ENCODE measurements around the gene TARP.
"Not testable (repeated sequence)": the region's sequence is repeated elsewhere in the genome, so short reads cannot be mapped to it uniquely, and the experiment has no call there.

TARP gene

DNA sequence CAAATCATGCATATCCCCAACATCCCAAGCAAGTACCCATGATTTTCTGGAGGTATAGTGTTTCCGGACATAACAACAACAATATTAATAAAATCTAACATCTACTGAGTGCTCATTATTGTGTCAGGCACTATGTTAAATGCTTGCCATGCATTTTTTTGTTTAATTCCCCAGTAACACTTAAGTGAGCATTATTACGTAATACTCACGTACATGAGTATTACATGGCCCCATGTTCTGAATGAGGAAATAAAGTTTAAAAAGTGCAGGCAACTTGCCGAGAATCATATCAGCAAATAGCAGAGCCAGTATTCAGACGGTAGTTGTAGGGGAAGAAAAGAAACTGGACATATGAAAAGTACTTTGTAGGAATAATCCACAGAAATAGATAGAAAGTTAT lies 30.1 kb downstream of the TARP start:
- not testable (repeated sequence) for H3K18ac ChIP-seq (ENCODE audit: low read length); H3K4me3 ChIP-seq (ENCODE audit: low read length in 2 of 2); H2AFZ ChIP-seq (ENCODE audit: low read length); H3K14ac ChIP-seq (ENCODE audit: low read length); H3K27me3 ChIP-seq (ENCODE audit: control insufficient read depth in 3 of 3, insufficient read depth in 3 of 3, low read depth in 1 of 3, low read length in 3 of 3); H2AK5ac ChIP-seq (ENCODE audit: low read depth, low read length); H3K4ac ChIP-seq (ENCODE audit: low read length); H3K9ac ChIP-seq (ENCODE audit: low read depth, low read length, poor library complexity); H2BK5ac ChIP-seq (ENCODE audit: low read length); H3K9me3 ChIP-seq (replicated peaks in 1 of 2; ENCODE audit: control insufficient read depth in 2 of 2, insufficient read depth in 1 of 2, low read depth in 1 of 2, low read length in 2 of 2); H4K8ac ChIP-seq (ENCODE audit: low read depth, low read length); H3K27ac ChIP-seq (replicated peaks; ENCODE audit: low read length); H3K4me1 ChIP-seq (ENCODE audit: control insufficient read depth in 2 of 2, insufficient read depth in 1 of 2, low read depth in 1 of 2, low read length in 2 of 2); H3K36me3 ChIP-seq (replicated peaks in 1 of 2; ENCODE audit: control insufficient read depth in 2 of 2, insufficient read depth in 2 of 2, low read length in 2 of 2); H2BK12ac ChIP-seq (ENCODE audit: low read length); H2BK120ac ChIP-seq (ENCODE audit: low read depth, low read length); H3K4me2 ChIP-seq (ENCODE audit: insufficient read depth, low read length, poor library complexity, severe bottlenecking); H3K79me1 ChIP-seq (ENCODE audit: low read depth, low read length); H2BK15ac ChIP-seq (ENCODE audit: low read length); DNase-seq (ENCODE audit: low spot score); H4K91ac ChIP-seq (ENCODE audit: low read depth, low read length, poor library complexity); H3K23ac ChIP-seq (ENCODE audit: low read depth, low read length, poor library complexity)
- no CpG with 5 or more reads among the region's 5 CpGs for WGBS, 2 donors (ENCODE audit: extremely low coverage in 2 of 2, insufficient read length in 2 of 2, insufficient replicate concordance in 1 of 2)

DNA sequence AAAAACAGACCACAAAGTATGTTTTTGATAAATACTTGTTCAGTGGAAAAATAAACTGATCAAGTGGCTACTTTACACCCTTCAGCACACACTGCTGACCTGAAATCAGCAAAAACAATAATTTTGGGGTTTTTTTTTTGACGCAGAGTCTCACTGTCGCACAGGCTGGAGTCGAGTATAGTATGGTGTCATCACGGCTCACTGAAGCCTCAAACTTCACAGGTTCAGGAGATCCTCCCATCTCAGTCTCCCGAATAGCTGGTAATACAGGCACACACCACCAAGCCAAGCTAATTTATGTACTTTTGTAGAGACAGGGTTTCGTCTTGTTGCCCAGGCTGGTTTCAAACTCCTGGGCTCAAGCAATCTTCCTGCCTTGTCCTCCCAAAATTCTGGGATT lies 30.6 kb downstream of the TARP start:
- H3K4ac ChIP-seq (ENCODE audit: low read length): no peak overlapping the region
- WGBS, 2 donors (ENCODE audit: extremely low coverage in 2 of 2, insufficient read length in 2 of 2, insufficient replicate concordance in 1 of 2): no CpG with 5 or more reads among the region's 6 CpGs

DNA sequence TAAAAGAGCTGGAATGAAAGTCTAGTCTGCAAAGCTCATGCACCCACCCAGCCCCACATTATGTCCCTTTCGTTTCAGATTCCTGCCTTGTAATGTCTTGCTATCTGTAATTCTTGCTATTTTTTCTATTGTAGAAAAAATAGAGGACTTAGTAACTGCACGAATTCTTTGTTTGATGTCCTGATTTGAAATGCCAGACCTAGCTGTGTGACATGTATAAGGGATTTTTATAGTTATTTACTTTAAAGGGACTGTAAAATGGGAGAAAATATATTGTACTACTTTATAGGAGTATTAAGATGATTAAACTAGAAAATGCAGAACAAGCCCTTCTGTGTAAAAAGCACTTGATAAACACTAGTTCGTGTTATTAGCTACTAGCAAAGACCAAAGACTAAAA lies 32.4 kb downstream of the TARP start:
- H3K79me1 ChIP-seq (ENCODE audit: low read depth, low read length): no peaks in the 10 kb centered on the region
- no peaks in the 10 kb centered on the region for H3K9me3 ChIP-seq (replicated peaks in 1 of 2; ENCODE audit: control insufficient read depth in 2 of 2, insufficient read depth in 1 of 2, low read depth in 1 of 2, low read length in 2 of 2)
- no peak for DNase-seq (ENCODE audit: low spot score)
- no peak overlapping the region for H3K23ac ChIP-seq (ENCODE audit: low read depth, low read length, poor library complexity)
- no peak overlapping the region for H4K91ac ChIP-seq (ENCODE audit: low read depth, low read length, poor library complexity)
- no peak overlapping the region for H3K4me2 ChIP-seq (ENCODE audit: insufficient read depth, low read length, poor library complexity, severe bottlenecking)
- no peak overlapping the region for H3K9ac ChIP-seq (ENCODE audit: low read depth, low read length, poor library complexity)
- H3K18ac ChIP-seq (ENCODE audit: low read length): no peak overlapping the region
- no peak overlapping the region for H2BK5ac ChIP-seq (ENCODE audit: low read length)
- no peak overlapping the region for H3K4ac ChIP-seq (ENCODE audit: low read length)
- no peaks in the 10 kb centered on the region for H3K36me3 ChIP-seq (replicated peaks in 1 of 2; ENCODE audit: control insufficient read depth in 2 of 2, insufficient read depth in 2 of 2, low read length in 2 of 2)
- H2AK5ac ChIP-seq (ENCODE audit: low read depth, low read length): no peak overlapping the region
- no peak overlapping the region for H2BK12ac ChIP-seq (ENCODE audit: low read length)
- no CpG with 5 or more reads among the region's 3 CpGs for WGBS, 2 donors (ENCODE audit: extremely low coverage in 2 of 2, insufficient read length in 2 of 2, insufficient replicate concordance in 1 of 2)
- H2BK120ac ChIP-seq (ENCODE audit: low read depth, low read length): no peak overlapping the region
- no peak overlapping the region for H2BK15ac ChIP-seq (ENCODE audit: low read length)
- H3K4me1 ChIP-seq (ENCODE audit: control insufficient read depth in 2 of 2, insufficient read depth in 1 of 2, low read depth in 1 of 2, low read length in 2 of 2): no peaks in the 10 kb centered on the region
- no peak overlapping the region for H3K4me3 ChIP-seq (ENCODE audit: low read length in 2 of 2)
- no peaks in the 10 kb centered on the region for H3K27me3 ChIP-seq (ENCODE audit: control insufficient read depth in 3 of 3, insufficient read depth in 3 of 3, low read depth in 1 of 3, low read length in 3 of 3)
- H3K14ac ChIP-seq (ENCODE audit: low read length): no peak overlapping the region
- no peak overlapping the region for H4K8ac ChIP-seq (ENCODE audit: low read depth, low read length)
- H2AFZ ChIP-seq (ENCODE audit: low read length): no peak overlapping the region
- no peak overlapping the region for H3K27ac ChIP-seq (replicated peaks; ENCODE audit: low read length)

More for the DNA sequence above, 30.6 kb downstream of the TARP start:
- Histone ChIP-seq H4K91ac (ENCODE audit: low read depth, low read length, poor library complexity) (no peak overlapping the region), H3K27me3 (ENCODE audit: control insufficient read depth in 3 of 3, insufficient read depth in 3 of 3, low read depth in 1 of 3, low read length in 3 of 3) (no peaks in the 10 kb centered on the region), H2AK5ac (ENCODE audit: low read depth, low read length) (no peak overlapping the region), H3K36me3 (replicated peaks in 1 of 2; ENCODE audit: control insufficient read depth in 2 of 2, insufficient read depth in 2 of 2, low read length in 2 of 2) (no peaks in the 10 kb centered on the region), H3K79me1 (ENCODE audit: low read depth, low read length) (no peaks in the 10 kb centered on the region), H2BK12ac (ENCODE audit: low read length) (no peak overlapping the region), H3K18ac (ENCODE audit: low read length) (no peak overlapping the region), H2BK15ac (ENCODE audit: low read length) (no peak overlapping the region), H3K4me3 (ENCODE audit: low read length in 2 of 2) (no peak overlapping the region), H3K9ac (ENCODE audit: low read depth, low read length, poor library complexity) (no peak overlapping the region), H3K27ac (replicated peaks; ENCODE audit: low read length) (no peak overlapping the region), H3K4me2 (ENCODE audit: insufficient read depth, low read length, poor library complexity, severe bottlenecking) (no peak overlapping the region), H3K9me3 (replicated peaks in 1 of 2; ENCODE audit: control insufficient read depth in 2 of 2, insufficient read depth in 1 of 2, low read depth in 1 of 2, low read length in 2 of 2) (no peaks in the 10 kb centered on the region), H2BK5ac (ENCODE audit: low read length) (no peak overlapping the region), H2AFZ (ENCODE audit: low read length) (no peak overlapping the region), H2BK120ac (ENCODE audit: low read depth, low read length) (no peak overlapping the region), H4K8ac (ENCODE audit: low read depth, low read length) (no peak overlapping the region), H3K4me1 (ENCODE audit: control insufficient read depth in 2 of 2, insufficient read depth in 1 of 2, low read depth in 1 of 2, low read length in 2 of 2) (no peaks in the 10 kb centered on the region), H3K14ac (ENCODE audit: low read length) (no peak overlapping the region), H3K23ac (ENCODE audit: low read depth, low read length, poor library complexity) (no peak overlapping the region)
- no peak for DNase-seq (ENCODE audit: low spot score)

DNA sequence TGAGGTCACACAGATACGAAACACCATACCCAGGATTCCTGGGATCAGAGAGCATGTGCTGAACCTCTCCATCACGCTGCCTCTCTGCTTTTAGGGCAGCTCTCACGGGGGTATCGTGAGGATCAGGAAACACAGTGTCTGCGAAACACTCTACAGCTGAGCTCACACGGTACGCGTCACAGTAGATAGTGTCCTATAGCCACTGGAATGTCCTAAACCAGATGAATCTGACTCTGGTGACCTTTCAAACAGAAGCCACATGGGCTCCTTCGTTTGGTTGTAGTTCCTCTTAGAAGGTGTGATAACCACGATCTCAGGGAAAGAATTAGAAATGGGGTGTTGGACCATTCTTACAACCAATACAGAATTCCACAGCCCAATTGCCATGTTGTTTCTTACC lies 34.3 kb downstream of the TARP start:
- not testable (repeated sequence) for H3K27ac ChIP-seq (replicated peaks; ENCODE audit: low read length); H3K27me3 ChIP-seq (ENCODE audit: control insufficient read depth in 3 of 3, insufficient read depth in 3 of 3, low read depth in 1 of 3, low read length in 3 of 3); H2AK5ac ChIP-seq (ENCODE audit: low read depth, low read length); H2BK15ac ChIP-seq (ENCODE audit: low read length); H3K4me2 ChIP-seq (ENCODE audit: insufficient read depth, low read length, poor library complexity, severe bottlenecking); H3K4ac ChIP-seq (ENCODE audit: low read length); H4K8ac ChIP-seq (ENCODE audit: low read depth, low read length); H3K14ac ChIP-seq (ENCODE audit: low read length); H2AFZ ChIP-seq (ENCODE audit: low read length); H2BK12ac ChIP-seq (ENCODE audit: low read length); H3K36me3 ChIP-seq (replicated peaks in 1 of 2; ENCODE audit: control insufficient read depth in 2 of 2, insufficient read depth in 2 of 2, low read length in 2 of 2); DNase-seq (ENCODE audit: low spot score); H3K18ac ChIP-seq (ENCODE audit: low read length); H3K9me3 ChIP-seq (replicated peaks in 1 of 2; ENCODE audit: control insufficient read depth in 2 of 2, insufficient read depth in 1 of 2, low read depth in 1 of 2, low read length in 2 of 2); H3K4me1 ChIP-seq (ENCODE audit: control insufficient read depth in 2 of 2, insufficient read depth in 1 of 2, low read depth in 1 of 2, low read length in 2 of 2); H3K4me3 ChIP-seq (ENCODE audit: low read length in 2 of 2); H3K9ac ChIP-seq (ENCODE audit: low read depth, low read length, poor library complexity); H3K23ac ChIP-seq (ENCODE audit: low read depth, low read length, poor library complexity); H4K91ac ChIP-seq (ENCODE audit: low read depth, low read length, poor library complexity); H2BK5ac ChIP-seq (ENCODE audit: low read length); H2BK120ac ChIP-seq (ENCODE audit: low read depth, low read length); H3K79me1 ChIP-seq (ENCODE audit: low read depth, low read length)
- no CpG with 5 or more reads among the region's 10 CpGs for WGBS, 2 donors (ENCODE audit: extremely low coverage in 2 of 2, insufficient read length in 2 of 2, insufficient replicate concordance in 1 of 2)
